ENCODE measurements around the gene C3. TPM values are rescaled to one million over a fixed set of nuclear protein-coding genes. Genes with fewer than 3 reads are reported as not detected.
"Not testable (repeated sequence)": the region's sequence is repeated elsewhere in the genome, so short reads cannot be mapped to it uniquely, and the experiment has no call there.

Gene C3
- polyA plus RNA-seq, 1 experiment = 1.8 TPM

GRCh38 chr19:6752256-6753177 is 32.1 kb upstream of the C3 start:
- H3K9me3 ChIP-seq (ENCODE audit: control insufficient read depth, insufficient read depth, low read length) = peaks cover 7% of the 10 kb centered on the region; the same call in 1 of the 2 replicates
- no peak overlapping the region for H3K27ac ChIP-seq (ENCODE audit: low read depth, low read length)
- H3K4me3 ChIP-seq (ENCODE audit: low read depth, low read length) = no peak overlapping the region
- no peak for TF ChIP-seq CTCF (IDR thresholded peaks at IDR 0.05; ENCODE audit: low read depth, low read length)
- ChIA-PET CTCF (no interaction called here), POLR2A (interaction anchor here (1.5 kb wide), 1 partner anchor 14 kb away, joined by 3 read pairs; no protein-coding TSS in a partner anchor)
- no peak for DNase-seq (ENCODE audit: low read depth, low spot score)
- no peaks in the 10 kb centered on the region for H3K27me3 ChIP-seq (ENCODE audit: control insufficient read depth, insufficient read depth, low read length)

GRCh38 chr19:6751189-6751588 is 30.7 kb upstream of the C3 start:
- Histone ChIP-seq H3K4me3 (ENCODE audit: low read depth, low read length) (no peak overlapping the region), H3K27me3 (ENCODE audit: control insufficient read depth, insufficient read depth, low read length) (no peaks in the 10 kb centered on the region), H3K27ac (ENCODE audit: low read depth, low read length) (no peak overlapping the region), H3K9me3 (ENCODE audit: control insufficient read depth, insufficient read depth, low read length) (peaks cover 7% of the 10 kb centered on the region; the same call in 1 of the 2 replicates)
- ChIA-PET POLR2A (no interaction called here), CTCF (no interaction called here)
- TF ChIP-seq CTCF (IDR thresholded peaks at IDR 0.05; ENCODE audit: low read depth, low read length) = no peak
- no peak for DNase-seq (ENCODE audit: low read depth, low spot score)

- Histone ChIP-seq H3K4me3 (ENCODE audit: low read depth, low read length) (no peak overlapping the region), H3K27me3 (ENCODE audit: control insufficient read depth, insufficient read depth, low read length) (no peaks in the 10 kb centered on the region), H3K27ac (ENCODE audit: low read depth, low read length) (no peak overlapping the region), H3K9me3 (ENCODE audit: control insufficient read depth, insufficient read depth, low read length) (peaks cover 7% of the 10 kb centered on the region; the same call in 1 of the 2 replicates)
- POLR2A ChIA-PET = no interaction called here
- CTCF ChIA-PET = no interaction called here
- DNase-seq (ENCODE audit: low read depth, low spot score) = no peak
- TF ChIP-seq CTCF (IDR thresholded peaks at IDR 0.05; ENCODE audit: low read depth, low read length) = no peak
These were observed 29.6 kb upstream of the C3 start for GRCh38 chr19:6750062-6750461.

GRCh38 chr19:6748543-6748942 is 28.1 kb upstream of the C3 start:
- POLR2A ChIA-PET; H3K27me3 ChIP-seq (ENCODE audit: control insufficient read depth, insufficient read depth, low read length); H3K27ac ChIP-seq (ENCODE audit: low read depth, low read length); H3K4me3 ChIP-seq (ENCODE audit: low read depth, low read length); H3K9me3 ChIP-seq (ENCODE audit: control insufficient read depth, insufficient read depth, low read length); DNase-seq (ENCODE audit: low read depth, low spot score): not testable (repeated sequence)
- CTCF ChIA-PET = interaction anchor here (0.6 to 0.7 kb wide), 2 partner anchors 703 to 1702 kb away, joined by 4 read pairs; no protein-coding TSS in a partner anchor

- ChIA-PET POLR2A (no interaction called here), CTCF (no interaction called here)
- DNase-seq (ENCODE audit: low read depth, low spot score) = no peak
- no peak for TF ChIP-seq CTCF (IDR thresholded peaks at IDR 0.05; ENCODE audit: low read depth, low read length)
- no peak overlapping the region for H3K27ac ChIP-seq (ENCODE audit: low read depth, low read length)
- no peaks in the 10 kb centered on the region for H3K27me3 ChIP-seq (ENCODE audit: control insufficient read depth, insufficient read depth, low read length)
- H3K4me3 ChIP-seq (ENCODE audit: low read depth, low read length) = no peak overlapping the region
- H3K9me3 ChIP-seq (ENCODE audit: control insufficient read depth, insufficient read depth, low read length) = no peaks in the 10 kb centered on the region; the same call in 1 of the 2 replicates
These were observed 25.5 kb upstream of the C3 start for GRCh38 chr19:6745965-6746364.

All from AG04450 (cell line).